ENCODE results near the gene LRP1-AS.

DNA sequence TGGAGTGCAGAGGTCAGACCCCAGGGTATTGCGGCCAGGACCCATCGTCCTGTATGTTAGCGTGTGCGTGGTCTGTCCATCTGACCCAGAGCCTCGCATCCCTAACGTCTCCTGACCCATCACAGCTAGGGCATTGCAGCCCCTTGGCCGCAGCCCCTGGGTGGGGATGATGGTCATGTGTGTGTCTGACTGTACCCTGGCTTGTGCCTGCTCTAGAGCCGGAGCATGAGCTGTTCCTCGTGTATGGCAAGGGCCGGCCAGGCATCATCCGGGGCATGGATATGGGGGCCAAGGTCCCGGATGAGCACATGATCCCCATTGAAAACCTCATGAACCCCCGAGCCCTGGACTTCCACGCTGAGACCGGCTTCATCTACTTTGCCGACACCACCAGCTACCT, 10.8 kb upstream of the LRP1-AS start:
- TF ChIP-seq POLR2A (IDR thresholded peaks at IDR 0.05): no peak
- TF ChIP-seq, protein P1, sequence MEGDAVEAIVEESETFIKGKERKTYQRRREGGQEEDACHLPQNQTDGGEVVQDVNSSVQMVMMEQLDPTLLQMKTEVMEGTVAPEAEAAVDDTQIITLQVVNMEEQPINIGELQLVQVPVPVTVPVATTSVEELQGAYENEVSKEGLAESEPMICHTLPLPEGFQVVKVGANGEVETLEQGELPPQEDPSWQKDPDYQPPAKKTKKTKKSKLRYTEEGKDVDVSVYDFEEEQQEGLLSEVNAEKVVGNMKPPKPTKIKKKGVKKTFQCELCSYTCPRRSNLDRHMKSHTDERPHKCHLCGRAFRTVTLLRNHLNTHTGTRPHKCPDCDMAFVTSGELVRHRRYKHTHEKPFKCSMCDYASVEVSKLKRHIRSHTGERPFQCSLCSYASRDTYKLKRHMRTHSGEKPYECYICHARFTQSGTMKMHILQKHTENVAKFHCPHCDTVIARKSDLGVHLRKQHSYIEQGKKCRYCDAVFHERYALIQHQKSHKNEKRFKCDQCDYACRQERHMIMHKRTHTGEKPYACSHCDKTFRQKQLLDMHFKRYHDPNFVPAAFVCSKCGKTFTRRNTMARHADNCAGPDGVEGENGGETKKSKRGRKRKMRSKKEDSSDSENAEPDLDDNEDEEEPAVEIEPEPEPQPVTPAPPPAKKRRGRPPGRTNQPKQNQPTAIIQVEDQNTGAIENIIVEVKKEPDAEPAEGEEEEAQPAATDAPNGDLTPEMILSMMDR (IDR thresholded peaks at IDR 0.05): no peak
